Ectodermal cell (in vitro differentiated cells): ENCODE data around the gene POLR2J3. TPM values are rescaled to one million over a fixed set of nuclear protein-coding genes. Genes with fewer than 3 reads are reported as not detected.
A peak's percentile ranks its signal among the peaks of the same experiment; 100 is the strongest.
"Not testable (repeated sequence)": the region's sequence is repeated elsewhere in the genome, so short reads cannot be mapped to it uniquely, and the experiment has no call there.

Experiments used
- H3K27ac ChIP-seq: 2 replicates; pipeline ENCODE4 v1.7.0; 2013; ENCODE audit warnings: mild to moderate bottlenecking, low read depth, low read length; ENCODE audit not compliant: insufficient read depth, poor library complexity, severe bottlenecking
- H3K27me3 ChIP-seq: 2 replicates; pipeline ENCODE4 v1.7.0; 2013; ENCODE audit warnings: mild to moderate bottlenecking, low read length; ENCODE audit not compliant: insufficient read depth, control insufficient read depth, poor library complexity, severe bottlenecking
- H3K36me3 ChIP-seq: one replicate; pipeline ENCODE4 v1.7.0; 2013; ENCODE audit warnings: low read length; ENCODE audit not compliant: control insufficient read depth, insufficient read depth
- H3K4me1 ChIP-seq: one replicate; pipeline ENCODE4 v1.7.0; 2013; ENCODE audit warnings: low read length; ENCODE audit not compliant: control insufficient read depth, insufficient read depth
- H3K4me3 ChIP-seq: 2 replicates; pipeline ENCODE4 v1.7.0; 2013; ENCODE audit warnings: low read depth, low read length, control low read depth; ENCODE audit not compliant: insufficient read depth
- H3K9me3 ChIP-seq: 2 replicates; pipeline ENCODE4 v1.7.0; 2013; ENCODE audit warnings: mild to moderate bottlenecking, low read length, moderate library complexity; ENCODE audit not compliant: control insufficient read depth
- WGBS, 2 experiments: methylation state at CpG; one replicate each; pipeline ENCODE4 v1.1.7; 2013; ENCODE audit warnings: missing lambda C conversion rate in 2 of 2; 5-methylcytosine and 5-hydroxymethylcytosine counted together
- polyA plus RNA-seq, 4 experiments: library from polyadenylated mRNA; stranded (reverse); fragments of 50-300 nt; gene quantifications; one replicate each; pipeline ENCODE4 v1.2.3, GENCODE V29; 2013

Gene POLR2J3
- polyA plus RNA-seq (2013, experiment 1 of 4): 75.8 TPM
- polyA plus RNA-seq (2013, experiment 2 of 4): 86.3 TPM
- 58.7 TPM for polyA plus RNA-seq (2013, experiment 3 of 4)
- polyA plus RNA-seq (2013, experiment 4 of 4): 83.0 TPM

DNA sequence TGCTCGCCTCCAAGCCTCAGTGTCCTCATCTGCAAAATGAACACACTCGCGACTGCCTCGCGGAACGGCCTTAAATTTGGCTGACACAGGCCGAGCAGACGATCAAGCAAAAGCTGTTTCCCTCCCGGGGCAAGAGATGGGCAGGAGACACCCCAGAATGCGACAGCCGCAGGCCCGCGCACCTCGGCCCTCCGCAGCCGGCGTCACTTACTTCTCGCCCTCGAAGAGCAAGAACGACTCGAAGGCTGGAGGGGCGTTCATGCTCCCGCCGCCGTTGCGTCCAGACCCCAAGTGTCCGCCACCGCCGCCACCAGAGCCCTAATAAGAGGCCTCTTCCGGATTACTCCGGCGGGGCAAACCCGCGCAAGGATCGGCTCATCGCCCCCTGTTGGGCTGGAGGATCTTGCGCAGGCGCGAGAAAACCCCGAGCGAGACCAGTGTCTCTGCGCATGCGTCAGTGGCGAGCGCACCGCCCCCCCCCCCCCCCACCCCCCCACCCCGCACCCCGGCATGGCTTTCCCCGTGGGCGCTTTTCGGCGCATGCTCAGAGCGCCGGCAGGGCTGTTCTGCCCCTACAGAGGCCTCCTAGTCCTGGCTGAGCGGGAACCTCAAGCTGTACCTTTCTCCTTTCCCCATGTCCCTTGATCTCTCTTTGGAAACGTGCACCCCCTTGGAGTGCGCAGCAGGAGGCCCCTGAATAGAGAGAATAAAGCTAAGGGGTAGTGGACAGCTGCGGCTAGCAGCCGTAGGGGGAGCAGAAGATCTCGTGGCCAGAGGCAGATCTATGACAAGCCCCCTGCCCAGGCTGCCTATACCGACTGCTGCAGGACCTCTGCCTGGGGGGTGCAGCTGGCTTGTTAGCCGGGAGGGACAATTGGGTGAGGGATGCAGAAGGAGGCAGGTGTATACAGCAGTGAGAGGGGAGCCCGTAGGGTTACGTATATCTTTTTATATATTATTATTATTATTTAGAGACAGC, at the start of gene POLR2J3:
POLR2J3 (minus strand) TSS at position 323 of the 979 bp plus-strand sequence; CDS start at position 261, 62 bp downstream.
- not testable (repeated sequence) for H3K36me3 ChIP-seq, H3K9me3 ChIP-seq, H3K27ac ChIP-seq, H3K4me1 ChIP-seq, H3K27me3 ChIP-seq
- 0 to 1% methylated on average over 39 to 43 of the region's 64 CpGs for WGBS, 2 experiments
- H3K4me3 ChIP-seq: peak within 1 kb of the TSS; percentile 67

DNA sequence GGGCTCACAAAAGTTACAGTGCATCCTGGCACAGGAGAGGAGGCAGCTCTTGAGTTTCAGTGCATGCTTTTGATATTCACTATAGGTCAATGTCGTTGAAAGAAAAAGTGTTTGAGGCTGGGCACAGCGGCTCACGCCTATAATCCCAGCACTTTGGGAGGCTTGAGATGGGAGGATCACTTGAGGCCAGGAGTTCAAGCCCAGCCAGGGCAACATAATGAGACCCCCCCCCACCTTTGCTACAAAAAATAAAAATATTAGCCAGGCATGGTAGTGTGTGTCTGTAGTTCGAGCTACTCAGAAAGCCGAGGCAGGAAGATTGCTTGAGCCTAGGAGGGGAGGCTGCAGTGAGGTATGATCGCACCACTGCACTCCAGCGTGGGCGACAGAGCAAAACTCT, 45.7 kb upstream of the POLR2J3 start:
- not testable (repeated sequence) for H3K4me3 ChIP-seq, H3K27ac ChIP-seq, H3K9me3 ChIP-seq, H3K36me3 ChIP-seq, H3K27me3 ChIP-seq, H3K4me1 ChIP-seq
- WGBS, 2 experiments: 90 to 92% methylated on average over 3 of the region's 8 CpGs

DNA sequence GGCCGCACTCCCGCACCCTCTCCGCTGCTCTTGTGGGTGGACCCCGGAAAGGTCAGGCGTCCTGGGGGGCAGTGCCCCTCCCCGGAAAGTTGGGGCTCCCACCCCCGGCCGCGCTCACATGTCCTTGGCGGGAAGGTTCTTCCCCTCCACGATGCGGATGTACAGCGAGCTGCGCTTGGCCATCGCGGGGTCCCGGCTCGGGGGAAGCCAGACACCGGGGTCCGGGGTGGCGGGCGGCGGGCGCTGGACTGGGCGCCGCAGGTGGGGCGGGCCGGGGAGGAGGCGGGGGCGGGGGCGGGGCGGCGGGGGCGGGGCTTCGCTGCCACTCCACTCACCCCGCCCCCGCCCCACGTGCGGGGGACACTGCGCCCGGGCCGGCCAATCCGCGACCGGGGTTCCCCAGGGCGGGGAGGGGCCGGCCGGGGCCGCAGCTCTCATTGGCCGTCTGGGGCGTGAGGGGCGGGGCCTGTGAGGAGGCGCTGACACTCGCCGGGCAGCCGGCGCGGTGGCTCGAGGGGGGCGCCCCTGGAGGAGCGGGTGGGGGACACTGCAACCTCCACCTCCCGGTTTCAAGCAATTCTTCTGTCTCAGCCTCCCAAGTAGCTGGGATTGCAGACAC, 44.2 kb upstream of the POLR2J3 start, which contains the start of gene RASA4:
RASA4 (minus strand) TSS at position 250 of the 619 bp plus-strand sequence; CDS start at position 183, 67 bp downstream.
- H3K9me3 ChIP-seq, H3K27me3 ChIP-seq, H3K36me3 ChIP-seq, H3K4me1 ChIP-seq, H3K27ac ChIP-seq: not testable (repeated sequence)
- H3K4me3 ChIP-seq: peak within 1 kb of the TSS; percentile 37
- WGBS, 2 experiments: 0 to 2% methylated on average over 14 to 18 of the region's 62 CpGs

DNA sequence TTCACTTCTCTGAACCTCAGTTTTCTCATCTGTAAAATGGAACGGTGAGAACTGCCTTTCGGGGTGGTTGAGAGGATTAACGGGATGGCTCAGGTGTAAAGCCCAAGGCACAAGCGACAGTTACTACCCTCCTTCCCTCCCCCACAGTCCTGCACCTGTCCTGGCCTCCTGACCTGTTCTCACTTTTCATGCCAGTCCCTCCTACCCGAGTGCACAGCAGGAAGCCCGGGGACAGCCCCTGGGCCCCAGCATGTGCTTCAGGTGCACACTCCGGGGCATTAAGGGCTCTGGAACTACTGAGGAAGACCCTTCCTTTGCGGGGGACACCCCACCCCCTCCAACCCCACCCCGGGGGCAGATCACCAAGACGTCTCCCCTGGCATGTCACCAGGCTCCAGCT, 43.5 kb upstream of the POLR2J3 start:
- H3K4me3 ChIP-seq, H3K36me3 ChIP-seq, H3K9me3 ChIP-seq, H3K27me3 ChIP-seq, H3K27ac ChIP-seq, H3K4me1 ChIP-seq: not testable (repeated sequence)
- no CpG with 5 or more reads among the region's 10 CpGs for WGBS, 2 experiments

DNA sequence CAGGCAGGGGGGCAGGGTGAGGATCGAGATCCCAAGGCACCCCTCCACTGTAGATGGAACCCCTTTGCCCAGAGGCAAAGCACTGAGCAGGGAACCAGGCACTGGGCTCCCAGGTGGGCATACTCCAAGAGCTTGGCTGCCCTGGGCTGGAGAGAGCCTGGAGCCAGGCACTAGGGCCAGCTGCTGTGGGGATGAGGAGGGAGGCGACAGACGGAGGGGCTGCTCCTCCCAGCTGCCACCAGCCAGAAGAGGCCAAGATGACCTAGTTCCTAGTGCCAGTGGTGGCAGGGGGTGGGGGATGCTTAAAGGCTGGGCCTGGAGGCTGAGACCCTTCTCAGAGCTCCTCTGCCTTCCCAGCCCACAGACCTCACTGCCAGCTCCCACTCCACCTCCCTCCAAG, 42.5 kb upstream of the POLR2J3 start:
- not testable (repeated sequence) for H3K27ac ChIP-seq, H3K36me3 ChIP-seq, H3K27me3 ChIP-seq, H3K9me3 ChIP-seq, H3K4me3 ChIP-seq, H3K4me1 ChIP-seq
- no CpG with 5 or more reads among the region's 3 CpGs for WGBS, 2 experiments

DNA sequence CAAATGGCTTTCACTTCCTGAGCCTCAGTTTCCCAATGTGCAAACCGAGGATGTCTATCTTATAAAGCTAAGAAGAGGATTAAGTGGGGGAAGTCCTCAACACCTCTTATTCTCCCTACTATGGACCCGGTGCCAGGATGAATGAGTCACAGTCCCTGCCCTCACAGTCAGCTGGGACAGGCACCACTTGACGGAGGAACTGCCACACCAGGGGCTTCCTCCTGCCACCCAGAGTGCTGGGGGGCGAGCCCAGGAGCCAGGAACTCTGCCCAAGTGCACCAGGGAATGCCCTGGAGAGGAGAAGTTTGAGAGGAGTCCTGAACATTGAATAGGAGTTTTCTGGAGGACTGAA, 41.9 kb upstream of the POLR2J3 start:
- not testable (repeated sequence) for H3K27me3 ChIP-seq, H3K9me3 ChIP-seq, H3K27ac ChIP-seq, H3K4me1 ChIP-seq, H3K4me3 ChIP-seq, H3K36me3 ChIP-seq
- no CpG with 5 or more reads among the region's 4 CpGs for WGBS, 2 experiments

DNA sequence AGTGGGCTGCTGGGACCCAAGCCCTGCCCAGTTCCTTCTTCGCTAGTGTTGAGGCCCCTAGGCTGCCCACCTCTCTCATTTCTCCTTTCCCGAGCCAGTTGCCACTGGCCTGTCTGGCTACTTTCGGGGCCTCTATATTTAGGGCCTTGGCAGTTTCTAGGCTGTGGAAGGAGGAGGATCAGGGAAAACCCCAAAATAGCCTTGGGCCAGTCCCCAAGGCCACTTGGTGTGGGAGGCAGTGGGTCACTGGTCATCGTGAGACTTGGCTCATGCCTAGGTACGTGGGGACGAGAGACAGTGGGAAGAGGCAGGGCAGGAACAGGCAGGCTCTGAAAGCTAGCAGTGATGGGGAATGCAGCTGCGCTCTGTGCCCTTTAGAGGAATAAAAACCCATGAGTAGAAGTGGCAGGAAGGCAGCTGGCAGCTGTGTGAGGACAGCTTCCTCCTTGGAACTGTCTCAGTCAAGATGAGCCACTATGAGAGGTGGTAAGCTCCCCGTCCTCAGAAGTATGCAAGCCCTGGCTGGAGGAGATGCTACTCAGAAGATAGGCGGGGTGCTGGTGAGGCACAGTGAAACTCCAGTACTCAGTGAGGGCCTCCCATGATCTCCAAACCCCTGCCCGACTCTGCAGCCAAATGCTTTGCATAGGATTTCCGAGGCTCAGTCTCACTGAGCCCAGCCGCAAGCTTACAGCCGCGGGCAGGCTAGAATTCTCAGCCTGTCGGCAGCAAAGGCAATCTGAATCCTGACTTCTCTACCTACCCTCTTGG, 41.4 kb upstream of the POLR2J3 start:
- not testable (repeated sequence) for H3K4me3 ChIP-seq, H3K27ac ChIP-seq, H3K9me3 ChIP-seq, H3K4me1 ChIP-seq, H3K36me3 ChIP-seq, H3K27me3 ChIP-seq
- 83% methylated on average over 2 of the region's 15 CpGs; no CpG with 5 or more reads in 1 of the 2 experiments for WGBS, 2 experiments

DNA sequence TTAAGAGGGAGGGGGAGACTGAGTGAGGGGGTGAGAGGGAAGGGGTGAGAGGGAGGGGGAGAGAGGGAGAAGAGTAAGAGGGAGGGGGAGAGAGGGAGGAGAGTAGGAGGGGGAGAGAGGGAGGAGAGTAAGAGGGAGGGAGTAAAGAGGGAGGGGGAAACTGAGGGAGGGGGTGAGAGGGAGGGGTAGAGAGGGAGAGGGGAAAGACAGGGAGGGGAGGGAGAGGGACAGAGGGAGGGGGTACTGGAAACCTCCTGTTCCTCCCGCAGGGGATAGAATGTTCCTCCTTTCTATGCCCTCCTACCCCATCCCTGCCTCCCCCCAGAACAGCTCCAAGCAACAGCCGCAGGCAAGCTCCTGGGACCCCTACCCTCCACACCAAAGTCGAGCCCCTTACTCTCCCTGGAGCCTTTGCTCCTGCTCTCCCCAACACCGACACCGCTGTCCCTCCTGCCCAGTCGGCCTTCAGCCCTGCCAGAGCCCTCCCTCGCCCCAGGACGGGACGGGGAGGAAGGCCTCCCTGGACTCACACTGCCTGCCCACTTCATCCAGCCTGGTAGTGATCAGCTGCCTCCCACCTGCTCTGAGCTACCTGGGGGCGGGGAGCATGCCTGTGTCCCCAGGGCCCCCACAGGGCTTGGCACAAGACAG, 39.4 kb upstream of the POLR2J3 start:
- 15 to 19% methylated on average over 8 of the region's 10 CpGs for WGBS, 2 experiments
- not testable (repeated sequence) for H3K4me1 ChIP-seq, H3K27me3 ChIP-seq, H3K4me3 ChIP-seq, H3K9me3 ChIP-seq, H3K36me3 ChIP-seq
- peak overlapping the region; percentile 63 for H3K27ac ChIP-seq

DNA sequence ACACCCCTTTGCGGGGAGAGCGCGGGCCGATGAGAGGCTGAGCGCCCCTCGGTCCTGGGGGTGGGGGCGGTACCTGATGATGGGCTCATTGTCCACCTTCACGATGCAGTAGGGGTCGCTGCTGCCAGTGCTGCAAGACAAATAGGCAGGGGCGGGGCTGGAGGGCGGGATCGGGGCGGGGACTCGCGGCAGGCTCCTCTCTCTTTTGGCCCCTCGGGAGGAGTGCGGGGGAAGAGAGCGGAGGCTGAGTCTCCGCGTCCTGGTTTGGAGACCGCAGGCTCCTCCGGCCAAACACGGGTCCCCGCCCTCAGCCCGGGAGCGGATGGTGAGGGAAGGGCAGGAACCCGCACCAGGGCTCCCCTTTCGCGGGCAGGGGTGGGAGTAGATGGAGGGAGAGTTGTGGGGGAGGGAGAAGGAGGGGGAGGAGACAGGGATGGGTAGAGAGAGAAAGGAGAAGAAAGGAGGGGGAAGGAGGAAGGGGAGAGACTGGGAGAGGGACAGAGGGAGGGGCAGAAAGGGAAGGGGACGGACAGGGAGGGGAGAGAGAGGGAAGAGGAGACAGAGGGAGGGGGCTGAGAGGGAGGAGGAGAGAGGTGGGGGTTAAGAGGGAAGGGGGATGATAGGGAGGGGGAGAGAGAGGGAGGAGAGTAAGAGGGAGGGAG, 38.8 kb upstream of the POLR2J3 start:
- no CpG with 5 or more reads among the region's 30 CpGs for WGBS, 2 experiments
- H3K4me1 ChIP-seq, H3K4me3 ChIP-seq, H3K36me3 ChIP-seq, H3K27ac ChIP-seq, H3K9me3 ChIP-seq, H3K27me3 ChIP-seq: not testable (repeated sequence)
